GM10248 (cell line): Measurements from ENCODE around the gene CCN5.
A peak's percentile ranks its signal among the peaks of the same experiment; 100 is the strongest.

Source experiments
- CTCF ChIA-PET: fragments of 300-600 bp; sonication (Branson Sonifier 250); formaldehyde crosslinking; extraction: SDS; loops from one replicate; lab custom pipeline; 2021; ENCODE audit warnings: antibody characterized with exemption; lab: Yijun Ruan, JAX
- POLR2A ChIA-PET: fragments of 350-650 bp; sonication (Branson Sonifier 250); formaldehyde crosslinking; extraction: SDS; loops from one replicate; lab custom pipeline; 2020; ENCODE audit warnings: antibody characterized with exemption; lab: Yijun Ruan, JAX
- DNase-seq: peaks from one replicate; pipeline ENCODE4 v3.0.0; 2012; ENCODE audit errors: extremely low spot score
- CTCF ChIP-seq: IDR thresholded peaks from 2 replicates; pipeline ENCODE4 v1.5.1; 2012; ENCODE audit warnings: mild to moderate bottlenecking, low read depth; ENCODE audit errors: extremely low read depth, missing control alignments, control extremely low read depth

The CCN5 gene

GRCh38 chr20:44730441-44730840 lies 15.3 kb downstream of the CCN5 start:
- POLR2A ChIA-PET: no interaction called here

GRCh38 chr20:44731657-44732056 lies 16.5 kb downstream of the CCN5 start:
- ChIA-PET CTCF (interaction anchor here (1.5 to 13.0 kb wide), 8 partner anchors 8 to 343 kb away, joined by 4 to 178 read pairs (median 9); no protein-coding TSS in a partner anchor), POLR2A (no interaction called here)
- no peak for DNase-seq
- no peak for TF ChIP-seq CTCF

More at GRCh38 chr20:44730441-44730840, 15.3 kb downstream of the CCN5 start:
- CTCF ChIA-PET: interaction anchor here (1.4 to 13.0 kb wide), 4 partner anchors 9 to 47 kb away, joined by 4 to 178 read pairs (median 6); no protein-coding TSS in a partner anchor
- no peak for DNase-seq
- TF ChIP-seq CTCF: no peak

GRCh38 chr20:44732327-44732726 lies 17.2 kb downstream of the CCN5 start:
- CTCF ChIA-PET: interaction anchor here (1.1 to 13.0 kb wide), 11 partner anchors 9 to 348 kb away, joined by 3 to 178 read pairs (median 8); partner anchors contain the start of gene KCNK15
- POLR2A ChIA-PET: no interaction called here
- TF ChIP-seq CTCF: no peak

GRCh38 chr20:44733341-44734069 lies 18.3 kb downstream of the CCN5 start:
- peak; percentile 88 for TF ChIP-seq CTCF
- ChIA-PET CTCF (interaction anchor here (0.9 to 13.0 kb wide), 15 partner anchors 10 to 349 kb away, joined by 3 to 178 read pairs (median 4); partner anchors contain the start of gene KCNK15), POLR2A (no interaction called here)
- peak; percentile 74 for DNase-seq

More at GRCh38 chr20:44732327-44732726, 17.2 kb downstream of the CCN5 start:
- no peak for DNase-seq

- DNase-seq: no peak
- no peak for TF ChIP-seq CTCF
- ChIA-PET CTCF (interaction anchor here (0.9 to 13.0 kb wide), 5 partner anchors 11 to 362 kb away, joined by 3 to 178 read pairs (median 3); no protein-coding TSS in a partner anchor), POLR2A (no interaction called here)
These were observed 19.8 kb downstream of the CCN5 start for GRCh38 chr20:44734938-44735337.

GRCh38 chr20:44735816-44736169 lies 20.6 kb downstream of the CCN5 start:
- POLR2A ChIA-PET: no interaction called here
- DNase-seq: no peak
- CTCF ChIA-PET: interaction anchor here (1.0 to 13.0 kb wide), 3 partner anchors 12 to 52 kb away, joined by 3 to 178 read pairs (median 13); no protein-coding TSS in a partner anchor

More at GRCh38 chr20:44735816-44736169, 20.6 kb downstream of the CCN5 start:
- TF ChIP-seq CTCF: no peak
